GM21737 (cell line): ENCODE results near the gene CHKB.
"Not testable (repeated sequence)": the region's sequence is repeated elsewhere in the genome, so short reads cannot be mapped to it uniquely, and the experiment has no call there.

Experiments used
- ATAC-seq: cut with Tn5 transposase; IDR thresholded peaks from one replicate; pipeline ENCODE4 v1.9.1; 2021; ENCODE audit warnings: mild to moderate bottlenecking, moderate library complexity; ENCODE audit not compliant: unreplicated experiment

CHKB gene

DNA sequence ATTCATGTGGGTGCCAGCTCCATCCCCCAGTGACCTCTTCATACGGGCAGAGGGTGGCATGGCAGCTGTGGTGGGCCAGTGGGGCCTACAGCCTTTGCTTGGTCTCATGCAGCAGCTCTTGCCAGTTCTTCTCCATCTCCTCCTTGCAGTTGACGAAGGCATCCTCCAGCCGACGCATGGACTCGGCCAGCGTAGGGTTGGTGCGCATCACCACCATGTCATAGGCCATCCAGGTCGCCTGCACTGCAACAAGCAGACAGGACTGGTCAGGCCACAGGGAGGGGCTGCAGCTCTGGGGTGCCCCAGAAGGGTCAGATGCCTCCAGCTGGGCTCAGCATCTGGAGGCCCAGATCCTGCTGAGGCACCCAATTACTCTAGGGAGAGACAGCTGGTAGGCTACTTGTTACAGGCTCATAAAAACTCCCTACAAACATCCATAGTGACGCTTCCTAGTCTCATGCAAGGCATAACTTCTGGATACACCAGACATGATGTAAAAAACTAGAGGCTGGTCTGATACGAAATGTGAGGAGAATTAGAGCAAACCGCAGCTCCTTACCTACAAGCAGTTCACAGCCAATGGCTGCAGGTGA, 31.4 kb downstream of the CHKB start:
- ATAC-seq: no peak

DNA sequence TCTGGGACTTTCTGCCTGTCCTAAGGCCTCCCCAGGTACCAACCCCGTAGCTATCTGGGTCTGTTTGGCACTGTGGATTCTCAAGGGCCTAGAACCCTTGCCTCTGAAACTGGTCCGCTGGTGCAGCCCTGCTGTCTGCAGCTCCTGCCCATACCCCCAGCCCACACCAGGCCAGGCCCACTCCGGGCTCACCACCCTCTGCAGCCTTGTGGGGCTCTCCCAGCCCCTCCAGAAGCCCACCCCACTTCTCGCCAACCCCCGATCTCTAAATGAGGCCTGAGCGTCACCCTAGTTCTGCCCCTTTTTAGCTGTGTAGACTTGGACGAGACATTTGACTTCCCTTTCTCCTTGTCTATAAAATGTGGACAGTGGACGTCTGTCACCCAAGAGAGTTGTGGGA, 32.3 kb downstream of the CHKB start:
- ATAC-seq: no peak

DNA sequence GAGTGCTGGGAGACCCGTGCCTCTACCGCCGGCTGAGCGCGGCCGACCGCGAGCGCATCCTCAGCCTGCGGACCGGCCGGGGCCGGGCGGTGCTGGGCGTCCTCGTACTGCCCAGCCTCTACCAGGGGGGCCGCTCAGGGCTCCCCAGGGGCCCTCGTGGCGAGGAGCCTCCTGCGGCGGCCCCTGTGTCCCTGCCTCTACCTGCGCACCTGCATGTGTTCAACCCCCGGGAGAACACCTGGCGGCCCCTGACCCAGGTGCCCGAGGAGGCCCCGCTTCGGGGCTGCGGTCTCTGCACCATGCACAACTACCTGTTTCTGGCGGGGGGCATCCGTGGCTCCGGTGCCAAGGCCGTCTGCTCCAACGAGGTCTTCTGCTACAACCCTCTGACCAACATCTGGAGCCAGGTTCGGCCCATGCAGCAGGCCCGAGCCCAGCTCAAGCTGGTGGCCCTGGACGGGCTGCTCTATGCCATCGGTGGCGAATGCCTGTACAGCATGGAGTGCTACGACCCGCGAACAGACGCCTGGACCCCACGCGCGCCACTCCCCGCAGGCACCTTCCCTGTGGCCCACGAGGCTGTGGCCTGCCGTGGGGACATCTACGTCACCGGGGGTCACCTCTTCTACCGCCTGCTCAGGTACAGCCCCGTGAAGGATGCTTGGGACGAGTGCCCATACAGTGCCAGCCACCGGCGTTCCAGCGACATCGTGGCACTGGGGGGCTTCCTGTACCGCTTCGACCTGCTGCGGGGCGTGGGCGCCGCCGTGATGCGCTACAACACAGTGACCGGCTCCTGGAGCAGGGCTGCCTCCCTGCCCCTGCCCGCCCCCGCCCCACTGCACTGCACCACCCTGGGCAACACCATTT, 33.5 kb downstream of the CHKB start:
- ATAC-seq: no peak

DNA sequence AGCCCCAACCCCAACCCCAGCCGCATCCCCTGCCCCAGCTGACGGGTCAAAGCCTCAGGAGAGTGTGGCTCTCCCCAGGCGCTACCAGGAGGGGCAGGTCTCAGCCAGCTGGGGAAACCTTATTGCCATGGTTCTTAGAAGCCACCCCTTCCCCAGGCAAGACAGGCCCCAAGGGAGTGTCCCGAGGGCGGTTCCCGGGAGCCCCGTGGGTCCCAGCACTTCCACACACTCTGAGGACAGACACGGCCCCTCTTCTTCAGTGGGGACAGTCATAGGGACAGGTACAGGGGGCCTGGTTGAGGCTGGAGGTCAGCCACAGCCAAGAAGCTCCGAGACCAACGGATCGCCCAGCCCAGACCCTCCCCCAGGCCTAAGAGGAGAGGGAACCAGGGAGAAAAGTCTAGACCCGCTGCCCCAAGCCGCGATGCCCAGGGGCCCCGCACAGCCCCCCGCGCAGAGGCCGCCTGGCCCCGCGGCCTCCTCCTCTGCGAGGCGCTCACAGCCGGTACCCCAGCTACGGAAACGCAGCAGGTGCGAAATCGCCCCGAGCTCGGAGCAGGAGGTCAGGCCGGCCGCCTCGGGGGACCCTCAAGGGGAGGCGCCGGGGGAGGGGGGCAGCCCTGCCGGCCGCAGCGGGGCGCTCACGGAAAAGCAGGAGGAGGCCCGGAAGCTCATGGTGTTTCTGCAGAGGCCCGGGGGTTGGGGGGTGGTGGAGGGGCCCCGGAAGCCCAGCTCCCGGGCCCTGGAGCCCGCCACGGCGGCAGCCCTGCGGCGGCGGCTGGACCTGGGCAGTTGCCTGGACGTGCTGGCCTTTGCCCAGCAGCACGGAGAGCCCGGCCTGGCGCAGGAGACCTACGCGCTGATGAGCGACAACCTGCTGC, 34.4 kb downstream of the CHKB start:
- no peak for ATAC-seq

DNA sequence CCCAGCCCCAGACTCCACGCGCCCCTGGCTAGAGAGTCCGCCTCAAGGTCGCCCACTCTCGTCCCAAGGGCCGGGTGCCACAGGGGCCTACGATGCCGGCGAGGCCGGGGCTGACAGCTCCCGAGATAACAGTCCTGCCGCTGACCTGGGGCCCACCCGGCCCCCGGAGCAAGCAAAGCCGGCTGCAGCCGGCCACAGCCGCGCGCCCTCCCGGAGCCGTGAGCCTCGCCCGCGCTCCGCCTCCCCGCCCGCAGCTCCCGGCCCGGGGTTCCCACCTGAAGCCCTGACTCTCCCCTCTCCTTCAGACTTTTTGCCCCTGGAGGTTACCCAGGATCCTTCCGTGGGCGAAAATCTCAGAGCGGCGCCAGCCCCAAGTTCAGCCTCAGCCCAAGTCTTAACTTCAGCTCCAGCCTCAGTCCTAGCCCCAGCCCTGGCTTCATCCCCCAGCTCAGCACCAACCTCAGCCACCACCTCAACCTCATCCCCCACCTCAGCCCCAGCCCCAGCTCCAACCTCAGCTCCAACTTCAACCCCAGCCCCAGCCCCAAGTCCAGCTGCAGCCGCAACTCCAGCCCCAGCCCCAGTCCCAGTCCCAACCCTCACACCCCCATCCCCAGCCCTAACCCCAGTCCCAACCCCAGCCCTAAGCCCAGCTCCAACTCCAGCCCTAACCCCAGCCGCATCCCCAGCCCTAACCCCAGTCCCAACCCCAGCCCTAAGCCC, 35.2 kb downstream of the CHKB start:
- no peak for ATAC-seq

DNA sequence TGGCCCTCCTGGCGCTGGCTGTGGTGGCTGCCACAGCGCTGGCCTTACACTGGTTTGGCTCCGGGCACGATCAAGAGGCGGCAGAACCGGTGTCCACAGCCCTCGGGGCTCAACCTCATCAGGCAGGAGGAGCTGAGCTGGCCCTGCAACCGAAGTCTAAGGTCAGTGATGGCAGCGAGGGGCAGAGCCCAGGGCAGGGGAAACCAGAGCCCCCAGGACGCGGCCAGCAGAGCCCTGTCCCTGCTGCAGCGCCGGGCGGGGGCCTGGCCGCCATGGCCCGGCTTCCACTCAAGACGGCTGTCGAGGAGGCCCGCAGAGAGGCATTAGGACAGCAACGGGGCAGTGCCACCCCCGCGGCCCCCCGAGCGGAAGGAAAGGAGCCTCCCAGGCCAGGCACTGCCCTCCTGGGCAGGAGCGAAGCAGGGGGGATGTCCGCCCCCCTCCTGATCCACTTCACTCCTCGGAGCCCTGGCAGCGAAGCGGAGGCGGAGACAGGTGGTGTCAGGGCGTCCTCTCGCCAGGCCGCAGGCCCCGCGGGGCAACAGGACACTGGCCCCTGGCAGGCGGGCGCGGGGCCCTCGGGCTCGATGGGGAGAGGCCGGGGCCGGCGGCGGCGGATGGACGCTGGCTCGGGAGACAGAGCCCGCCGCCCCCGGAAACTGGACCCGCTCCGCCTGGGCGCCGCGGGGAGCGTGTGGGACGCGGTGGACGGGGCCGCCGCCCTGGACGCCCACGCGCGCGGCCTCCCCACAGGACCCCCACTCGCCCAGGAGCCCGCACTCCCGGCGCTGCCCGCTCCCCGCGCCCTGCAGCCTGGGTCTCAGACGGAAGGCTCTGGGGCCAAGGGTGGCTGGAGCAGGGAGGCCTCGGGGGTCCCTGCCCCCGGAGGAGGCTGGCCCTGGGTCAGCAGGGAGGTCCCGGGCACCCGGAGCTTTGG, 36.1 kb downstream of the CHKB start:
- no peak for ATAC-seq

DNA sequence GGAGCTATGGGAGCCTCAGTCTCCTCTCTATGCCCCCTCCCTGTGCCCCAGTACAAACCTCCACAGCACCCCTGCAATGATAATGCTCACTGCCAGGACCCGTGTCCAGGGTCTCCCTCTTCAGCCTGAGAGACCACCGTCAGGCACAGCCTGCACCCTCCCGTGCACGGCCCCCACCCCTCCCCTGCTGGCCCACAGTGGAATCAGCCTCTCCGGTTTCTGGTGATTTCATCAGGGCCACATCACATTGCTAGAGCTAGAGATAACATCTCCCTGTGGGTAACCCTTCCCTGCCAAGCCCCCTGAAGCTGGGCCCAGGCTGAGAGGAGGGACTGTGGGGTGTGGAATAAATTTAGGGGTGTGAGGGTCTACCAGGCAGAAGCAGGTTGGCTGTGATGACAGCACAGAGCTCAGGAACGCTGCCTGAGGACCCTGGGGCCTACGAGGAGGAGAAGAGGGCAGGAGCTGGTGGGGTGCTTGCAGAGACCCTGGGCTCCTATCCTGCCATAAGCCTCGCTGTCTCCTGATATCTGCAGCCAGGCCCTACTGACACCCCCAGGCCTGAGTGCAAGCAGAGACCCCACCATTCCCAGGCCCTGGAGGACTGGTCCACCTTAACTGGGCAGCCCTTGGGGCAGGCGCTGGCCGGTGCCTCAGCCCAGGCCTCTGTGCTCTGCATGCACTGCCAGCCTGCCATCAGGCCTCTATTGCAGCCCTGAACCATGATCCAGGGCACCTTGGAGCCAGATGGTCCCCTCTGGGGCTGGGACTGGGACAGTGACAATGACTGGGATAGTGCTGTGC, 36.9 kb downstream of the CHKB start, which contains the start of gene KLHDC7B:
KLHDC7B (plus strand) TSS at position 378 of the 804 bp plus-strand sequence; CDS start at position 723, 345 bp downstream.
- no peak for ATAC-seq

DNA sequence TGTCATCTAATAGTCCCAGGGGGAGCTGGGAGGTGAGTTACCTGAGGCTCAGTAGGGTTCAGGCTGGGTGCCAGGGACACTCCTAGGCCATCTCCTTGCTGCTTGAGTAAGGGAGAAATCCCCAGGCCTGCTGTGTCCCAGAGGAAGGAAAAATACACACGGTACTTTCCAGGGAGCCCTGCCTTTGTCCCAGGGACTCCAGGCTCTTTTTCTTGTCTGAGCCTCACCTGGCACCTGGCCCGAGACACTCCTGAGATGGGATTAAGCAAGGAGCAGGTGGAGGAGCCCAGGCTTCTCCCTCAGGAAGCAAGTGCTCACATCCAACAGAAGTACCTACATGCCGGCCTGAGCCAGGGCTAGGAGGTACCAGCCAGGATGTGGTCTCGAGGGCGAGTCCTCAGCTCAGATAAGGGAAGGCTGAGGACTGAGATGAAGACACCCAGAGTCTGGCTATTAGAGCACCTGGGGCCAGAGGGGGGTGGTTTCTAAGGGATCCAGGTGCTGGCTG, 37.8 kb downstream of the CHKB start:
- ATAC-seq: no peak

DNA sequence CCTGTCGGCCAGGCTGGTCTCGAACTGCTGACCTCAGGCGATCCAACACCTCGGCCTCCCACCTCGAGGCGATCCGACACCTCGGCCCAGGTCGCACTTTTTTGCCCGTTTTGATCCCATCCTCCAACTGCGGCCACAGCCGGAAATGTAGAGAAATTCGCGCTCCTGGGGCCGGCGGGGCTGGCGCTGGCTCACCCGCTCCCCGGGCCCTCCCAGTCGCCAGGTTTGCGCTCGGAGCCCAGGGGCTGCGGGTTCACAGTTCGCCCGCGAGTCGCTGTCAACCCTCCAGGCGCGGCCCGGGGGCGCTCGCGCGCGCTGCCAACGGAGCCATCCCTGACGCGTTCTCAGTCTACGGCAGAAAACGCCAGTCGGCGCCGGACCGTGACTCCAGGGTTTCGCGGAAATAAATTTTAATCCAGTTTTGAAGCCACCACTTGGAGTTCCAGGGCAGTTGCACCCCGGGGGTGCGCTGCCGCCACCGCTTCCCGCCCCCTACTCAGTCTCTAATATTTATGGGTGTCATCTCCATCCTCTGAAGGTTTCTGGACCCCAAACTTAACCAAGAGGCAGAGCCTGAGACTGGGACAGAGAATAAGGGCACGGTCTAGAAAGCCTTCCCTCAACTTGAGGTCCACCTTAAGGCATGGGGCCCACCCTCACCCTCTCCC, 38.4 kb downstream of the CHKB start:
- ATAC-seq: no peak

DNA sequence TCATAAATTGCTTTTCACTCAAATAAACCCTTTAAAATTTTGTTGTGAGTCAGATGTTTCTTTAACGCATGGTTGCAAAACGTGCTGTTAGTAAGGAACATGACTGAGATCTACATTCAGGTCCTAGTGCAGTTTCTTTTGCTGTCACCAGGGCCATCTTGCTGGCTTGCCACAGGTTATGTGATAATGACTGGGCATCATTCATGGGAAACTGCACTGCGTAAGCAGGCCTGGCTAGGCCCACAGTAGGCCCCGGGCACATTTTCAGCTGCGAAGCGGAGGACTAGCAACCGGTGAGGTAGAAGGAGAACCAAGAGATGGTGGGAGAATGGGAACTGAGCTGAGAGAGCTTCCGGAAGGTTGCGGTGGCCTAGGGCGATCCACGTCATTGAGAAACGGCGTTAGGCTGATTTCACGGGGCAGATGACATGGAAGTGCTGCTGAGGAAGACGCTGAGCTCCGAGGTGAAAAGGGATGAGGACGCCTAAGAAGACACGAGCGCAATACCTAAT, 40.2 kb downstream of the CHKB start:
- no peak for ATAC-seq

DNA sequence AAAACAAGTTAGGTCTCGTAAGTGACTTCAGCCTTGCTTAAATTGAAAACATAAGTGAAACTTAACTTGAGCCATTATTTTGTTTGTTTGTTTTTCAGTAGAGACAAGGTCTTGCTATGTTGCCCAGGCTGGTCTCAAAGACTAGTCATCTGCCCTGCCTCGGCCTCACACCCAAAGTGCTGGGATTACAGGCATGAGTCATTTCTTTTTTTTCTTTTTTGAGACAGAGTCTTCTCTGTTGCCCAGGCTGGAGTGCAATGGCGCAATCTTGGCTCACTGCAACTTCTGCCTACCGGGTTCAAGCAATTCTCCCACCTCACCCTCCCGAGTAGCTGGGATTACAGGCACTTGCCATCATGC, 41.0 kb downstream of the CHKB start:
- ATAC-seq: not testable (repeated sequence)

DNA sequence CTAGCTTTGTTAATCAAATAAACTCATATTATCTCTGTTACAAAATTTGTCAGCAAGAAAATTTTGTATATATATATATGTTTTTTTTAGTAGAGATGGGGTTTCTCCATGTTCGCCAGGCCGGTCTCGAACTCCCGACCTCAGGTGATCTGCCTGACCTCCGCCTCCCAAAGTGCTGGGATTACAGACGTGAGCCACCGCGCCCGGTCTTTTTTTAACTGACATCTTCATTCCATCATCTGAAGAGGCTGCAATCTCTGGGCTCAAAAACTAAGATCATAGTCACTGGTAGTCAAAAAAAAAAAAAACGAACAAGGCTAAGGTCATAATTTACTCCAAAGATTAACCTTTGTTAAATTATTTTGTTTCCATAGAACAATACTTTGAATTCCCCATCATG, 42.3 kb downstream of the CHKB start:
- no peak for ATAC-seq

DNA sequence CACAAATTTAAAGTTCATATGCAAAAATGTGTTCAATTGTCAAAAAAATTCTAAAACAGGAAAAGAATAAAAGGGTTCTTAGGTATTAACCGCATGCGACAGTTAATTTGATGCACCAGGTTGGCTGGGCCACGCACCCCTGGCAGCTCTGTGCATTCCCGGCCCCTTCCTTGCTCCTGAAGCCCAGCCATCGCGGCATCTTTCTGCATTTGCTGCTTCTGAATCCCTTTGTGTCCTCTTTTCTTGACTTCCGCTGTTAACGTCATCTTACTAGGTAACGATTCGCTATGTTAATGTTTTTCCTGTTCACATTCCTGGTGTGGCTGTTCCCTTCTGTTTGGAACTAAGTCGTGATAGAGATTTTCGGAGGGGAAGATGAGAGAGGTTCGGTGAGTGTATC, 44.9 kb downstream of the CHKB start:
- ATAC-seq: no peak

DNA sequence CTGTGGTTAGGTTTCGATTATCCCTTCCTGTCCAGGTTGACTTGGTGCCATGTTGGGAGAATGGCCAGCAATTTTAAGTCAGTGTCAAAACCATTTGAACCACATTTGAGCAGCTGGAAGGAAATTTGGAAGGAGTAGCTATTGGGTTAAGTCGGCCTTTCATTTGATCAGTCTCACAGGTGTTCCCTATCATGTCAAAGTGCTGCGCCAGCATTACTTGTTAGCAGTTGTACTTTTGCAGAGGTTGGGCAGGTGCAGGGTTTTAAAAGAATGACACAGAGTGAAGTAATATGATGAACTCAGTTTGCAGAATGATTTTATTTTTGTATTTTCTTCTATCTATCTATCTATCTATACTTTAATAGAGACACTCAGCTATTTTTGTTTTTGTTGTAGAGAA, 46.4 kb downstream of the CHKB start:
- no peak for ATAC-seq

DNA sequence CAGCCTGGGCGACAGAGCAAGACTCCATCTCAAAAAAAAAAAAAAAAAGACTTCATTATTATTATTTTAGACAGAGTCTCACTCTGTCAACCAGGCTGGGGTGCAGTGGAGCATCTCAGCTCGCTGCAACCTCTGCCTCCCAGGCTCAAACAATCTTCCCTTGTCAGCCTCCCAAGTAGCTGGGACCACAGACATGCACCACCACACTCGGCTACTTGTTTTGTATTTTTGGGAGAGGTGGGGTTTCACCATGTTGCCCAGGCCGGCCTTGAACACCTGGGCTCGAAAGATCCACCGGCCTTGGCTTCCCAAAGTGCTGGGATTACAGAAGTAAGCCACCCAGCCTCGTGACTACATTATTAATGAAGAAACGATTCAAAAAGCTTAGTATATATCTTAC, 47.5 kb downstream of the CHKB start:
- no peak for ATAC-seq

DNA sequence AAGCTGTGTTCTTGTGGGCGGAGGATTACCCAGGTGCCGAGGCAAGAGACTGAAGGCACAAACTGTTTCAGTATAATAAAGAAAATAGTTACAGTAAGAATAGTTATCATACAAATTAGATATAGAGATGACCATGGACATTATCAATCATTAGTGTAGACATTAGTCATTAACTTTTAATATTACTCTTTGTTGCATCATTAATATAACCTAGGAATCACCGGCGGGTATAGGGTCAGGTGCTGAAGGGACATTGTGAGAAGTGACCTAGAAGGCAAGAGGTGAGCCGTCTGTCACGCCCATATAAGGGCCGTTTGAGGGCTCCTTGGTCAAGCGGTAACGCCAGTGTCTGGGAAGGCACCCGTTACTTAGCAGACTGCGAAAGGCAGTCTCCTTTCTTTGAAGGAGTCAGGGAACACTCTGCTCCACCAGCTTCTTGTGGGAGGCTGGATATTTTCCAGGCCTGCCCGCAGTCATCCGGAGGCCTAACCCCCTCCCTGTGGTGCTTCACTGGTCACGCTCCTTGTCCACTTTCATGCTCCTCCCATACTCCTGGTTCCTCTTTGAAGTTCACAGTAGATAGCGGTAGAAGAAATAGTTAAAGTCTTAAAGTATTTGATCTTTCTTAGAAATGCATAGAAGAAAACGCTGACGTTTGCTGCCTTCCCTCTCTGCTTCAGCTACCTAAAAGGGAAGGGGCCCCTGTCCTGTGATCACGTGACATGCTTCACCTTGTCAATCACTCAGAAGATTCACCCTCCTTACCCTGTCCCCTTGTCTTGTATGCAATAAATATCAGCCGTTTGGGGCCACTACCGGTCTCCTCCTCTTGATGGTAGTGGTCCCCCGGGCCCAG, 48.6 kb downstream of the CHKB start:
- not testable (repeated sequence) for ATAC-seq
